SU-DHL-6 (cell line): ENCODE measurements around the gene PDE4B.

Experiments used
- H2AFZ ChIP-seq: fragments of 200-600 bp; sonication (generic); 2 replicates; pipeline ENCODE4 v1.6.1; 2014; ENCODE audit warnings: low read depth, mild to moderate bottlenecking, moderate library complexity, mixed read lengths, antibody characterized with exemption, low read length; ENCODE audit not compliant: severe bottlenecking
- H3F3A ChIP-seq: fragments of 200-600 bp; shearing (Covaris generic); 2 replicates; pipeline ENCODE4 v1.6.0; 2016; ENCODE audit warnings: antibody characterized with exemption, mild to moderate bottlenecking; ENCODE audit not compliant: insufficient read depth
- H3K27ac ChIP-seq: fragments of 200-600 bp; sonication (generic); 2 replicates; pipeline ENCODE4 v1.5.1; 2016; ENCODE audit warnings: low read depth, mild to moderate bottlenecking, low read length, moderate library complexity, mixed read lengths
- H3K27me3 ChIP-seq: fragments of 200-600 bp; sonication (generic), shearing (Covaris generic); 2 replicates; pipeline ENCODE4 v1.6.0; 2014; ENCODE audit warnings: mild to moderate bottlenecking, low read length
- H3K36me3 ChIP-seq: fragments of 200-600 bp; sonication (generic); 2 replicates; pipeline ENCODE4 v1.6.1; 2014; ENCODE audit warnings: mild to moderate bottlenecking, low read length, mixed read lengths
- H3K4me2 ChIP-seq: fragments of 300-600, 200-600 bp; shearing (Covaris generic), sonication (generic); 2 replicates; pipeline ENCODE4 v1.6.0; 2014; ENCODE audit warnings: low read length, low read depth, mild to moderate bottlenecking; ENCODE audit not compliant: poor library complexity, severe bottlenecking
- H3K4me3 ChIP-seq: fragments of 200-600 bp; sonication (generic); 2 replicates; pipeline ENCODE4 v1.5.1; 2014; ENCODE audit warnings: antibody characterized with exemption, low read length, mild to moderate bottlenecking, mixed read lengths; ENCODE audit not compliant: insufficient read depth, poor library complexity, severe bottlenecking
- H3K79me2 ChIP-seq: fragments of 200-600 bp; sonication (generic); 2 replicates; pipeline ENCODE4 v1.6.1; 2014; ENCODE audit warnings: mild to moderate bottlenecking, low read length, moderate library complexity; ENCODE audit not compliant: insufficient read depth
- H3K9ac ChIP-seq: fragments of 200-600 bp; sonication (generic); 2 replicates; pipeline ENCODE4 v1.7.0; 2014; ENCODE audit warnings: mild to moderate bottlenecking, low read length
- H3K9me2 ChIP-seq: fragments of 200-600 bp; sonication (generic); replicated peaks from 2 replicates; pipeline ENCODE4 v1.6.1; 2014; ENCODE audit warnings: low read length; ENCODE audit not compliant: insufficient read depth
- H3K9me3 ChIP-seq: fragments of 200-600 bp; sonication (generic); 2 replicates; pipeline ENCODE4 v1.6.1; 2014; ENCODE audit warnings: low read length, mixed read lengths; ENCODE audit not compliant: insufficient read depth
- H4K20me1 ChIP-seq: fragments of 200-600 bp; sonication (generic); 2 replicates; pipeline ENCODE4 v1.6.1; 2014; ENCODE audit warnings: low read depth, mild to moderate bottlenecking, antibody characterized with exemption, low read length, moderate library complexity, mixed read lengths
- CTCF ChIP-seq: fragments of 200-600 bp; sonication (generic); IDR thresholded peaks from one replicate; pipeline ENCODE4 v1.5.1; 2017; ENCODE audit warnings: antibody characterized with exemption, mild to moderate bottlenecking, low read length, moderate library complexity; ENCODE audit not compliant: insufficient read depth, poor library complexity, severe bottlenecking
- EZH2phosphoT487 ChIP-seq: fragments of 200-600 bp; sonication (generic), shearing (Covaris generic); conservative IDR thresholded peaks from 2 replicates; pipeline ENCODE4 v1.6.1; 2018; ENCODE audit warnings: mild to moderate bottlenecking, antibody characterized with exemption, low read length, moderate library complexity, mixed read lengths

Gene PDE4B

GRCh38 chr1:65911679-65912078 is 119.0 kb downstream of the PDE4B start:
- no peak overlapping the region for H3K4me3 ChIP-seq
- H3F3A ChIP-seq, result no peaks in the 10 kb centered on the region
- H3K4me2 ChIP-seq, result no peak overlapping the region
- no peaks in the 10 kb centered on the region; the same call in 1 of the 2 replicates for H3K27me3 ChIP-seq
- H3K9me2 ChIP-seq, result no peaks in the 10 kb centered on the region
- H3K27ac ChIP-seq, result no peak overlapping the region
- H3K79me2 ChIP-seq, result no peaks in the 10 kb centered on the region
- TF ChIP-seq CTCF (no peak), EZH2phosphoT487 (no peak)
- no peaks in the 10 kb centered on the region for H4K20me1 ChIP-seq
- H3K9me3 ChIP-seq, result no peaks in the 10 kb centered on the region
- no peak overlapping the region for H3K9ac ChIP-seq
- H2AFZ ChIP-seq, result no peak overlapping the region
- no peaks in the 10 kb centered on the region for H3K36me3 ChIP-seq

DNA sequence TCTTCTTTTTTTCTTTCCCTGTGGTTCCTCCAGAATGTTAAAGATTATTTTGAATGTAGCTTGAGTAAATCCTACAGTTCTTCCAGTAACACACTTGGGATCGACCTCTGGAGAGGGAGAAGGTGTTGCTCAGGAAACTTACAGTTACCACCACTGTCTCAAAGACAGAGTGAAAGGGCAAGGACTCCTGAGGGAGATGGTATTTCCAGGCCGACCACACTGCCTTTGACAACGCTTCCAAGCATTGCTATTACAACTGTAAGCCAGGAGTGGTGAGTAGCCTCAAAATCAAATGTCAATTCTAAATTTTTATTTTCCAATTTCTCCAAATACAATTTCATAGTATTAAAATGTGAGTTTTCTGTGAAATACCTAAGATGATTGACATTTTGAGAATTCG is 125.9 kb downstream of the PDE4B start:
- no peak overlapping the region for H2AFZ ChIP-seq
- no peaks in the 10 kb centered on the region for H3K9me3 ChIP-seq
- H3K9ac ChIP-seq, result no peak overlapping the region
- H3K9me2 ChIP-seq, result no peaks in the 10 kb centered on the region
- no peaks in the 10 kb centered on the region for H3K27me3 ChIP-seq
- H3K79me2 ChIP-seq, result no peaks in the 10 kb centered on the region
- no peak overlapping the region for H3K27ac ChIP-seq
- H4K20me1 ChIP-seq, result no peaks in the 10 kb centered on the region
- no peaks in the 10 kb centered on the region for H3F3A ChIP-seq
- TF ChIP-seq CTCF (no peak), EZH2phosphoT487 (no peak)
- H3K36me3 ChIP-seq, result no peaks in the 10 kb centered on the region
- H3K4me3 ChIP-seq, result no peak overlapping the region
- no peak overlapping the region for H3K4me2 ChIP-seq

- Histone ChIP-seq H3K36me3 (no peaks in the 10 kb centered on the region), H3K4me3 (no peak overlapping the region), H3K27ac (no peak overlapping the region), H3K27me3 (no peaks in the 10 kb centered on the region), H3F3A (no peaks in the 10 kb centered on the region), H2AFZ (no peak overlapping the region), H3K9ac (no peak overlapping the region), H4K20me1 (no peaks in the 10 kb centered on the region), H3K9me3 (no peaks in the 10 kb centered on the region), H3K4me2 (no peak overlapping the region), H3K9me2 (no peaks in the 10 kb centered on the region), H3K79me2 (no peaks in the 10 kb centered on the region)
- TF ChIP-seq EZH2phosphoT487 (no peak), CTCF (no peak)
Measured at GRCh38 chr1:65921446-65921845, 128.8 kb downstream of the PDE4B start.
